B cell (primary cell): ENCODE measurements around the gene STON2.

Source experiments
- EZH2 ChIP-seq: IDR thresholded peaks from 2 replicates; pipeline ENCODE4 v1.6.1; 2012; ENCODE audit warnings: borderline replicate concordance, low read depth, mild to moderate bottlenecking, moderate library complexity, low read length; ENCODE audit not compliant: insufficient read depth, poor library complexity, severe bottlenecking
- TF ChIP-seq, protein P1 (sequence below): fragments of 200-600 bp; IDR thresholded peaks from one replicate; pipeline ENCODE4 v1.8.0; 2022; ENCODE audit warnings: antibody characterized with exemption, mild to moderate bottlenecking

DNA sequence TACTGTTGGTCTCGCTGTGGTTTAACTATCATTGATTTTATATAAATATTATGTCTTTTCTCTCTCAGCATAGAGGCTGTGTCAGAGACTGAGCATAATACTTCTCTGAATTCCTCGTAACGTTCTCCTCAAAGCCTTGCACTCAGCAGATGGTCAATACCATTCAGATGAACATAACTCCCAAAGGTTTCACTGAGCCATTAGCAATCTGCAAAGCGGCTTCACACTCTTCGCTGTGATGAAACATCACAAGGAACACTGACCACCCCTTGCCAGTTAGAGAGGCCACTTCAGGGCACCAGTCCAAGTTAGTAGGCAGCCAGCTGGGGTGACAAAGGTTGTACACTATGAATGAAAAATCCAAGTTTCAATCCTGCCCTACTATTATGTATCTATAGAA, 30.1 kb upstream of the STON2 start:
- TF ChIP-seq, protein P1, sequence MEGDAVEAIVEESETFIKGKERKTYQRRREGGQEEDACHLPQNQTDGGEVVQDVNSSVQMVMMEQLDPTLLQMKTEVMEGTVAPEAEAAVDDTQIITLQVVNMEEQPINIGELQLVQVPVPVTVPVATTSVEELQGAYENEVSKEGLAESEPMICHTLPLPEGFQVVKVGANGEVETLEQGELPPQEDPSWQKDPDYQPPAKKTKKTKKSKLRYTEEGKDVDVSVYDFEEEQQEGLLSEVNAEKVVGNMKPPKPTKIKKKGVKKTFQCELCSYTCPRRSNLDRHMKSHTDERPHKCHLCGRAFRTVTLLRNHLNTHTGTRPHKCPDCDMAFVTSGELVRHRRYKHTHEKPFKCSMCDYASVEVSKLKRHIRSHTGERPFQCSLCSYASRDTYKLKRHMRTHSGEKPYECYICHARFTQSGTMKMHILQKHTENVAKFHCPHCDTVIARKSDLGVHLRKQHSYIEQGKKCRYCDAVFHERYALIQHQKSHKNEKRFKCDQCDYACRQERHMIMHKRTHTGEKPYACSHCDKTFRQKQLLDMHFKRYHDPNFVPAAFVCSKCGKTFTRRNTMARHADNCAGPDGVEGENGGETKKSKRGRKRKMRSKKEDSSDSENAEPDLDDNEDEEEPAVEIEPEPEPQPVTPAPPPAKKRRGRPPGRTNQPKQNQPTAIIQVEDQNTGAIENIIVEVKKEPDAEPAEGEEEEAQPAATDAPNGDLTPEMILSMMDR, result no peak
- TF ChIP-seq EZH2, result no peak
